ELR (cell line): ENCODE measurements around the gene ABHD10.

Experiments
- DNase-seq: peaks from one replicate; pipeline ENCODE4 v3.0.0-alpha.2; 2015; ENCODE audit warnings: low read depth

ABHD10 gene

DNA sequence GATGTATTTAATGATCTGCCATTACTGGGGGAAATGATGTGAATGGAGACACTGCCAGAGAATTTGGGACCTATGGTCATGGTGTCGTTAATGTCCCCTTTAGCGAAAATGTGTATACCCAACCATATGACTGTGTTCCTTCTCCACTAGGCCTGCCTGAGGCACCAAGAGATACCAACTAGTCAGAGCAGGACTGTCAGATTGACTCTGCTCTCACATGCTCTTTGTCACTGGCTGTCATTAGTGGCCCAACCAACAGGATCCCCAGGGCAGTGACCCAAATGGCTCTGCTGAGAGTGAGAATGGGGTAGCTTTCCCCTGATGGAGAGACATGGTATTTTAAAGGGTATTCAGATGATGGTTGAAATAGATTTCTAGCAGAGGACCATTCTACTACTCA is 22.7 kb downstream of the ABHD10 start:
- DNase-seq = no peak

GRCh38 chr3:112002096-112002971 is 23.5 kb downstream of the ABHD10 start:
- peak; percentile 93 for DNase-seq

- no peak for DNase-seq
These were observed 24.7 kb downstream of the ABHD10 start for GRCh38 chr3:112003321-112004080.

GRCh38 chr3:112004187-112004586 is 25.4 kb downstream of the ABHD10 start:
- no peak for DNase-seq

GRCh38 chr3:112004669-112005068 is 25.8 kb downstream of the ABHD10 start:
- DNase-seq = no peak

- peak; percentile 91 for DNase-seq
These were observed 26.4 kb downstream of the ABHD10 start for GRCh38 chr3:112005091-112005672.

DNA sequence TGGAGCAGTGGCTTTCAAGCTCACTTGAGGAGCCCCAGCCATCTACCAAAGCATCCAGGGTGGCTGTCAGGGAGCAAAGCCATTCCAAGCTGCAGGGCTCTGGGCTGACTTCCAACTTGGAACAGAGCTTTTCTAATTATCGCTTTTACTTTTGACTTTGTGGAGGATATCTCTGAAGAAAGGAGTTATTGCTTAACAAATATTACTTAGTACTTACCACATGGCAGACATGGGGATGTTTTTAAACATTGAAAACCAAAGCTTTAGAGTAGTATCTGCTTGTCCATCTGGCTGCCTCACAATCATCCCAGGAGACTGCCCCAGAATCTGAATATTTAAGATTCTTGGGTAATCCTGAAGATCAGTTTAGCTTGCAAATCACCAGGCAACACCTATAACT is 28.8 kb downstream of the ABHD10 start:
- no peak for DNase-seq

DNA sequence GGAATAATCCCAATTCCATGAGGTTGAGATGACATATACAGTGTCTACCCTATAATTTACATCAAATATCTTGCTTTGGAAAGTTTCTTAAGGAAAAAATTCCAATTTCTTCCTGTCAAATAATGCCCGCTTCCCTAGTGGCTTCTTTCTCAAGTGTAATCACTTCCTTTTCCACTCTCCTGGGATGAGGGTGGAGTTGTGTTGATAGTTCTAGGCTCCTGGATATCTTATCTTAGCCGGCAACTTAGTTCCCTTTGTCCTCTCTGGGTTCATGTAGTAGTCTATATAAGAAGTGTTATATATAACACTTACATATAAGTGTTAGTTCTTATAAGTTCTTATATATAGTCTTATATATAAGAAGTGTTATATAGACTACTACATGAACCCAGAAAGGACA is 30.8 kb downstream of the ABHD10 start:
- DNase-seq = no peak

GRCh38 chr3:112010636-112011035 is 31.8 kb downstream of the ABHD10 start:
- no peak for DNase-seq

- DNase-seq = no peak
These were observed 32.6 kb downstream of the ABHD10 start for GRCh38 chr3:112011376-112011940.

DNA sequence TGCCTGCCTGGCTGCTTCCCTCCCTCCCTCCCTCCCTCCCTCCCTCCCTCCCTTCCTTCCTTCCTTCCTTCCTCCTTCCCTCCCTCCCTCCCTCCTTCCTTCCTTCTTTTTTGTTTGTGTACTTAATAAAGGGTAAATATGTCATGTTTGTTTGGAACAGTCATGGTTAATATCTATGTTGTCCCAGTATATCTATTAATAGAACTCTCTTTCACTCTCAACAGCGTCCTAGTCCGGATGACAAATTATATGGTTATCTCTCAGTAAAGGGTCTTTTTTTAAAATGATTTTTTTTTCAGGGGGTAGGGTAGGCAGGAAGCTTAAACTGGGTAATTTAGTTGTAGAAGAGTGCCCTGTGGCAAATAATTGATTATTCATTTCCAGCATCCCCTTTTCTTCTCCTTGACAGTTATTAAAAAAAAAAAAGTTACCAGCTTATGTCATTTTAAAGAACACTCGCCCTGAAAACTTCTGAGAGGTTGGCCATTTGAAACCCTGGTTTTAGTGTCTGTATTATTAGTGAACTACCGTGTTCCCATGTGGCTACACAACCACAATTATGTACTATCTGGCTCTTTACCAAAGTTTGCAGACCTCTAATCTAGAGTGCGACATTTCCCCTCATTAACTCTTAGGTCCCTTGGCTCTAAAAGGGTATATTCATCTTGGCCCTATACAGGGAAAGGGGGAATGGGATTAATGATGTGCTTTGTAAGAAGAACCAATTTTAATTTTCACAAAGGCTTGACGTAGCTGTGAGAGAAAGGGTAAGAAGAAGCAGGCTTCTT is 33.6 kb downstream of the ABHD10 start:
- DNase-seq = no peak

DNA sequence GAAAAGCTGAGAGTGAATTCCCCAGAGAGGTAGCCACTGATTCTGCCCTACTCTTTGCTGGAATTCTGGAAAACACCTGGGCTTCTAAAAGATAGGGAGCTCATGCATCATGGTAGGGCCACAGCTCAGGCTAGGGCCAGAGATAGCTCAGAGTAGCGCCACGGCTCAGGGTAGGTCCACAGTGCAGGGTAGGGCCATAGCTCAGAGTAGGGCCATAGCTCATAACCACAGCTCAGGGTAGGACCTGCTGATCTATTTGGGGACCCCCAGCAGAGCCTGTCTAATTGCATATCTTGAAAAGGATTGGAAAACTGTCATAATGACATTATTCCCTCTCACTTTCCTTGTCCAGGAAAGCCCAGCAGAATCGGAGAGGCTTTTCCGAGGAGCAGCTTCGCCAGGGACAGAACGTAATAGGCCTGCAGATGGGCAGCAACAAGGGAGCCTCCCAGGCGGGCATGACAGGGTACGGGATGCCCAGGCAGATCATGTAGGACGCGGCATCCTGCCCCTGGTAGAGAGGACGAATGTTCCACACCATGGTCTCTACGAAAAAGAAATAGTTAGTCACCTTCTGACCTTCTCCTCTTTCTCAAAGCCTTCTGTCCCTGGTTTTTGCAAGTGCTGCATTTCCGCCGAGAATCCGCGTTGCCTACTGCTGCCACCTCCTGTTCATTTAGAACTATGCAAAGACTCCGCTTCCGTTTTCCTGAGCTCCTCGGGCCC is 34.4 kb downstream of the ABHD10 start:
- DNase-seq = peak; percentile 83

- DNase-seq = no peak
These were observed 34.9 kb downstream of the ABHD10 start for GRCh38 chr3:112013784-112014143.

GRCh38 chr3:112017091-112017490 is 38.3 kb downstream of the ABHD10 start:
- peak; percentile 46 for DNase-seq

DNA sequence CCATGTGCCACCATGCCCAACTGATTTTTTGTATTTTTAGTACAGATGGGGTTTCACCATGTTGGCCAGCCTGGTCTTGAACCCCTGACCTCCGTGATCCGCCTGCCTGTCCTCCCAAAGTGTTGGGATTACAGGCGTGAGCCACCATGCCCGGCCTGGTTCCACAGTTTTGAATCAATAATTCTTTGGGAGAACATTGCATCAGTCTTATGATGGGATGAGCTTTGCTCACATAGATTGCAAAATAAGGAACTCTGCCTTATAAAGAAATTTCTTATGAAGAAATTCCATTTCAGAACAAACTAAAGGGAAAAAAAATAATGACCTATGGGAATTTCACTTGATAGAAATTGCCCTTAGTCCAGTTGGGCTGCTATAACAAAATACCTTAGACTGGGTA is 39.9 kb downstream of the ABHD10 start:
- no peak for DNase-seq

- DNase-seq = no peak
These were observed 40.9 kb downstream of the ABHD10 start for GRCh38 chr3:112019716-112020115.

GRCh38 chr3:112020674-112021085 is 41.9 kb downstream of the ABHD10 start:
- no peak for DNase-seq

GRCh38 chr3:112027142-112027541 is 48.3 kb downstream of the ABHD10 start:
- no peak for DNase-seq

GRCh38 chr3:112027826-112028225 is 49.0 kb downstream of the ABHD10 start:
- no peak for DNase-seq

GRCh38 chr3:112030901-112031300 is 52.1 kb downstream of the ABHD10 start:
- peak; percentile 89 for DNase-seq

DNA sequence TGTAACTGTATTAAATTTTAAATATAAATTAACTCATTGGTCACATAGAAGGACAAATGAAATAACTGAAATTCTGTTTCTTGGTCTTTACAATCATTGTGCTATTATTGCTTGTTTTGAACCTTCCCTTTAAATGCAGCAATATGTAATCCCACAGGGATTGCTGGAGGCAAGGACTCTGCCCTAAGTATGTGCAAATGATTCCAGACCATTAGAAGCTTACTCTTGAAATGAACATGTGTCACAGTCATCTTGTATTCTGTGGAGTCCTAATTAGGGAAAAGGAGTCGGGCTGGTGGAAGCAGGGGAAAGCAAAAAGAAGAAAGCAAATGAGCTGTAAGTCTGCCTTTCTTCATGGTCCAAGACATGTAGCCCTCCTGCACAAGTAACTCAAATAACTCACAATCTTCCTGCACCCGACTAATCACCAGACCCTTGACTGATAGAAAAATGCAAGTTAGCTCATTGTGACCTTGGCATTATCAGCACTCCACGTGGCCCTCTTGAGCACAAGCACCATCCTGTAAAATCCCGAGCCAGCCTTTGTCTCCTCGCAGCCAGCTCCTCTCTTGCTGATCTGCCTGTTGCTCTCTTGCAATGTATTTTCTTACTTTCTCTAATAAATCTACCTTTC is 53.4 kb downstream of the ABHD10 start:
- no peak for DNase-seq
